GM23248 (cell line): ENCODE results near the gene GK2. TPM values are rescaled to one million over a fixed set of nuclear protein-coding genes. Genes with fewer than 3 reads are reported as not detected.

ENCODE experiments used
- DNase-seq: peaks from one replicate; pipeline ENCODE4 v3.0.0-alpha.2; 2015
- H2AFZ ChIP-seq: fragments of 200-600 bp; sonication (generic); 2 replicates; pipeline ENCODE4 v1.6.1; 2016; ENCODE audit warnings: antibody characterized with exemption
- H3F3A ChIP-seq: fragments of 200-600 bp; sonication (generic); 2 replicates; pipeline ENCODE4 v1.6.1; 2016; ENCODE audit warnings: mild to moderate bottlenecking, antibody characterized with exemption, mixed run types; ENCODE audit not compliant: insufficient read depth
- H3K27ac ChIP-seq: fragments of 200-600 bp; sonication (generic); 2 replicates; pipeline ENCODE4 v1.5.1; 2016; ENCODE audit warnings: mild to moderate bottlenecking
- H3K27me3 ChIP-seq: fragments of 200-600 bp; sonication (generic); replicated peaks from 2 replicates; pipeline ENCODE4 v1.6.1; 2016; ENCODE audit warnings: mild to moderate bottlenecking; ENCODE audit not compliant: insufficient read depth
- H3K36me3 ChIP-seq: fragments of 200-600 bp; sonication (generic); 2 replicates; pipeline ENCODE4 v1.6.1; 2016; ENCODE audit warnings: low read depth, mild to moderate bottlenecking
- H3K4me1 ChIP-seq: fragments of 200-600 bp; sonication (generic); 2 replicates; pipeline ENCODE4 v1.6.1; 2016; ENCODE audit warnings: mild to moderate bottlenecking; ENCODE audit not compliant: insufficient read depth
- H3K4me2 ChIP-seq: fragments of 200-600 bp; sonication (generic); one replicate; pipeline ENCODE4 v1.6.1; 2016; ENCODE audit warnings: mild to moderate bottlenecking; ENCODE audit not compliant: unreplicated experiment
- H3K4me3 ChIP-seq: fragments of 200-600 bp; sonication (generic); 2 replicates; pipeline ENCODE4 v1.5.1; 2016; ENCODE audit warnings: mild to moderate bottlenecking
- H3K79me2 ChIP-seq: fragments of 200-600 bp; sonication (generic); 2 replicates; pipeline ENCODE4 v1.6.1; 2016; ENCODE audit warnings: mild to moderate bottlenecking; ENCODE audit not compliant: insufficient read depth
- H3K9ac ChIP-seq: fragments of 200-600 bp; sonication (generic); 2 replicates; pipeline ENCODE4 v1.6.1; 2016; ENCODE audit warnings: mild to moderate bottlenecking
- H3K9me2 ChIP-seq: fragments of 200-600 bp; sonication (generic); 2 replicates; pipeline ENCODE4 v1.6.1; 2016; ENCODE audit warnings: mixed run types, mild to moderate bottlenecking, moderate library complexity; ENCODE audit not compliant: insufficient read depth
- H3K9me3 ChIP-seq: fragments of 200-600 bp; sonication (generic); one replicate; pipeline ENCODE4 v1.6.1; 2017; ENCODE audit warnings: low read depth
- H4K20me1 ChIP-seq: fragments of 200-600 bp; sonication (generic); 2 replicates; pipeline ENCODE4 v1.6.0; 2016; ENCODE audit not compliant: insufficient read depth
- EZH2 ChIP-seq: fragments of 200-600 bp; sonication (generic); IDR thresholded peaks from 2 replicates; pipeline ENCODE4 v1.6.1; 2018; ENCODE audit warnings: antibody characterized with exemption, mild to moderate bottlenecking; ENCODE audit not compliant: insufficient read depth, poor library complexity, severe bottlenecking
- EZH2phosphoT487 ChIP-seq: fragments of 200-600 bp; sonication (generic); IDR thresholded peaks from 2 replicates; pipeline ENCODE4 v1.6.1; 2018; ENCODE audit warnings: antibody characterized with exemption, moderate library complexity, mild to moderate bottlenecking, low read depth; ENCODE audit not compliant: insufficient read depth
- WGBS, 2 experiments: methylation state at CpG; one replicate each; pipeline ENCODE4 v1.1.6; 2015 to 2017; ENCODE audit warnings: low lambda C conversion rate in 2 of 2, low coverage in 1 of 2; ENCODE audit errors: missing lambda C conversion rate in 2 of 2; 5-methylcytosine and 5-hydroxymethylcytosine counted together
- in situ Hi-C: fragments of 300-500 bp; cut with MboI; formaldehyde crosslinking; loops from 2 replicates; pipeline ENCODE4 v1.15.0; 2020
- polyA plus RNA-seq: library from polyadenylated mRNA; unstranded; fragments of >200 nt; fragmentation: Nextera tagmentation; extraction: Ambion mirVana; gene quantifications from 2 replicates; pipeline ENCODE4 v1.2.1, GENCODE V29; 2016
- total RNA-seq: library from RNA; depleted of rRNA; stranded (reverse); fragments of >200 nt; shearing (Covaris generic); gene quantifications from 2 replicates; pipeline ENCODE4 v1.2.3, GENCODE V29; 2014

GK2 gene
- total and polyA plus RNA-seq, 2 experiments from 2014 or later, result not detected

- H3F3A ChIP-seq, result no peaks in the 10 kb centered on the region
- no peak overlapping the region for H3K9ac ChIP-seq
- H3K4me3 ChIP-seq, result no peak overlapping the region
- H3K27me3 ChIP-seq, result no peaks in the 10 kb centered on the region
- H3K9me2 ChIP-seq, result no peaks in the 10 kb centered on the region
- H3K36me3 ChIP-seq, result no peaks in the 10 kb centered on the region
- no peaks in the 10 kb centered on the region for H3K4me1 ChIP-seq
- WGBS, 2 experiments, result 60 to 66% methylated on average over 3 of the region's 3 CpGs
- no peaks in the 10 kb centered on the region for H3K79me2 ChIP-seq
- H3K4me2 ChIP-seq, result no peak overlapping the region
- in situ Hi-C loops, result no loop called here
- H4K20me1 ChIP-seq, result no peaks in the 10 kb centered on the region
- no peak for DNase-seq
- no peaks in the 10 kb centered on the region for H3K9me3 ChIP-seq
- no peak for TF ChIP-seq EZH2phosphoT487
- no peak for TF ChIP-seq EZH2
- no peak overlapping the region for H3K27ac ChIP-seq
- no peak overlapping the region for H2AFZ ChIP-seq
These were observed 5.9 kb upstream of the GK2 start for GRCh38 chr4:79413886-79414285.

- TF ChIP-seq EZH2phosphoT487 (no peak), EZH2 (no peak)
- no peaks in the 10 kb centered on the region for H3K4me1 ChIP-seq
- in situ Hi-C loops, result no loop called here
These were observed 5.2 kb upstream of the GK2 start for GRCh38 chr4:79413032-79413885.

GRCh38 chr4:79404666-79405065 is 3.4 kb downstream of the GK2 start:
- Histone ChIP-seq H4K20me1 (no peaks in the 10 kb centered on the region), H3K36me3 (no peaks in the 10 kb centered on the region), H3K9ac (no peak overlapping the region), H3K4me3 (no peak overlapping the region), H3K9me2 (no peaks in the 10 kb centered on the region), H3K79me2 (no peaks in the 10 kb centered on the region), H3F3A (no peaks in the 10 kb centered on the region), H3K9me3 (no peaks in the 10 kb centered on the region), H2AFZ (no peak overlapping the region), H3K4me1 (no peaks in the 10 kb centered on the region), H3K4me2 (no peak overlapping the region), H3K27ac (no peak overlapping the region), H3K27me3 (no peaks in the 10 kb centered on the region)
- in situ Hi-C loops, result no loop called here
- no peak for DNase-seq
- TF ChIP-seq EZH2phosphoT487 (no peak), EZH2 (no peak)

More at GRCh38 chr4:79413032-79413885, 5.2 kb upstream of the GK2 start:
- H3K4me3 ChIP-seq, result no peak overlapping the region
- no peak overlapping the region for H3K9ac ChIP-seq
- H3K27me3 ChIP-seq, result no peaks in the 10 kb centered on the region
- 56 to 57% methylated on average over 9 of the region's 9 CpGs for WGBS, 2 experiments
- H2AFZ ChIP-seq, result no peak overlapping the region
- no peak overlapping the region for H3K4me2 ChIP-seq
- no peaks in the 10 kb centered on the region for H3K9me2 ChIP-seq
- no peak overlapping the region for H3K27ac ChIP-seq
- no peaks in the 10 kb centered on the region for H3F3A ChIP-seq
- H4K20me1 ChIP-seq, result no peaks in the 10 kb centered on the region
- no peaks in the 10 kb centered on the region for H3K36me3 ChIP-seq
- no peaks in the 10 kb centered on the region for H3K79me2 ChIP-seq
- no peaks in the 10 kb centered on the region for H3K9me3 ChIP-seq
- DNase-seq, result no peak

- in situ Hi-C loops, result no loop called here
- Histone ChIP-seq H3K27me3 (no peaks in the 10 kb centered on the region), H3K4me2 (no peak overlapping the region), H2AFZ (no peak overlapping the region), H3K9me2 (no peaks in the 10 kb centered on the region), H3K4me3 (no peak overlapping the region), H3K4me1 (no peaks in the 10 kb centered on the region), H3K9me3 (no peaks in the 10 kb centered on the region), H3K27ac (no peak overlapping the region), H3F3A (no peaks in the 10 kb centered on the region), H3K9ac (no peak overlapping the region), H3K79me2 (no peaks in the 10 kb centered on the region), H4K20me1 (no peaks in the 10 kb centered on the region), H3K36me3 (no peaks in the 10 kb centered on the region)
- no peak for TF ChIP-seq EZH2
- no peak for TF ChIP-seq EZH2phosphoT487
- 70 to 81% methylated on average over 1 of the region's 1 CpG for WGBS, 2 experiments
- no peak for DNase-seq
These were observed 4.7 kb downstream of the GK2 start for GRCh38 chr4:79403356-79403755.
